ENCODE measurements around the gene CT83. TPM values are rescaled to one million over a fixed set of nuclear protein-coding genes. Genes with fewer than 3 reads are reported as not detected.

The CT83 gene
- polyA plus RNA-seq, 1 of the 3 experiments (the other 2 are of a cell fraction): not detected

DNA sequence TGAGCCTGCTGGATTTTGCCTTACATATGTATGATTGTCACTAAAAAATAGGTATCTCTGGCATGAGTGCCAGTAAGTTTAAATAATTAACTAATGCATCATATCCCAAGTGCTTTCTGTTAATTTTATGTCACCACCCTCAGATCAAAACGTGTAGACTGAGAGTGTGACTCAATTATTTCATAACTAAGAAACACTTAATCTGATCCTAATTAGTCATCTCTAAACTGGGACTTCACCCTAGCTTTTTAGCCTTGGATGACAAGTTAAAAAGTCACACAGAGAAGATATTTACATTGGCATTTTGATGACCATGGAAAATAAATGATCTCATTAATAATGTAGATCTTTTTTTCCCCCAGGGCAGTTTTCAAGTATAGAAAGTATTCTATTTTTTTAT is 49.5 kb downstream of the CT83 start:
- 8% methylated on average over 1 of the region's 1 CpG for WGBS (ENCODE audit: low lambda C conversion rate)
- Histone ChIP-seq H3K4me3 (ENCODE audit: low read depth in 2 of 2, low read length in 1 of 2) (no peak overlapping the region), H3K27me3 (ENCODE audit: insufficient read depth) (no peaks in the 10 kb centered on the region), H3K36me3 (replicated peaks in 1 of 2; ENCODE audit: control insufficient read depth in 1 of 2, insufficient read depth in 2 of 2, low read length in 1 of 2) (no peaks in the 10 kb centered on the region), H3K4me2 (no peak overlapping the region), H3K79me2 (ENCODE audit: insufficient read depth) (no peaks in the 10 kb centered on the region), H3K27ac (ENCODE audit: low read depth in 2 of 2, low read length in 1 of 2) (no peak overlapping the region), H4K20me1 (ENCODE audit: insufficient read depth) (no peaks in the 10 kb centered on the region), H3K4me1 (ENCODE audit: control insufficient read depth in 1 of 2, insufficient read depth in 2 of 2, low read depth in 1 of 2, low read length in 1 of 2) (no peaks in the 10 kb centered on the region), H3K9ac (no peak overlapping the region), H3K9me3 (no peaks in the 10 kb centered on the region), H3F3A (replicated peaks; ENCODE audit: insufficient read depth) (no peaks in the 10 kb centered on the region), H2AFZ (ENCODE audit: low read depth) (no peak overlapping the region), H3K9me2 (no peaks in the 10 kb centered on the region)
- no peak for TF ChIP-seq SIN3A (IDR thresholded peaks at IDR 0.05; ENCODE audit: borderline replicate concordance, low read depth, low read length)
- ChIA-PET CTCF (no interaction called here), POLR2A (no interaction called here)
- no peak for DNase-seq

Other genes with a start within 250 kb of the CT83 start
- not detected in 2 replicates for gene SLC6A14, start 26.4 kb downstream of the CT83 start, polyA plus RNA-seq (2012; rRNA removed)